SK-N-SH treated with all-trans-retinoic acid at 6 μM for 48 hours (cell line): Measurements from ENCODE around the gene KCNH2.

ENCODE experiments used
- ATAC-seq: fragments of 200-7000 bp; cut with Tn5 transposase; 3 replicates; pipeline ENCODE4 v1.9.1; 2020; ENCODE audit warnings: mild to moderate bottlenecking, moderate library complexity
- ARNTL ChIP-seq: fragments of 450-650 bp; formaldehyde crosslinking; IDR thresholded peaks from 2 replicates; pipeline ENCODE4 v1.5.0; 2020; ENCODE audit warnings: low read depth, mild to moderate bottlenecking, moderate library complexity, borderline replicate concordance
- BACH2 ChIP-seq: fragments of 250-450 bp; sonication (Bioruptor Pico); IDR thresholded peaks from 2 replicates; pipeline ENCODE4 v1.9.0; 2021; ENCODE audit warnings: mild to moderate bottlenecking, borderline replicate concordance
- CREB5 ChIP-seq: fragments of 250-450 bp; sonication (Bioruptor Pico); IDR thresholded peaks from 2 replicates; pipeline ENCODE4 v1.5.1; 2020; ENCODE audit warnings: low read depth, mild to moderate bottlenecking, moderate library complexity
- CSDC2 ChIP-seq: fragments of 250-450 bp; sonication (Bioruptor Pico); IDR thresholded peaks from 2 replicates; pipeline ENCODE4 v1.5.0; 2020; ENCODE audit warnings: mild to moderate bottlenecking, moderate library complexity
- CSRNP3 ChIP-seq: fragments of 250-450 bp; sonication (Bioruptor Pico); IDR thresholded peaks from 2 replicates; pipeline ENCODE4 v1.5.1; 2021; ENCODE audit warnings: mild to moderate bottlenecking, moderate library complexity
- ESRRG ChIP-seq: fragments of 250-450 bp; sonication (Bioruptor Pico); IDR thresholded peaks from 2 replicates; pipeline ENCODE4 v1.6.1; 2021; ENCODE audit warnings: mild to moderate bottlenecking
- GLIS3 ChIP-seq: fragments of 250-450 bp; sonication (Bioruptor Pico); IDR thresholded peaks from 2 replicates; pipeline ENCODE4 v1.5.0; 2020; ENCODE audit warnings: mild to moderate bottlenecking, moderate library complexity
- ISL1 ChIP-seq: fragments of 250-450 bp; sonication (Bioruptor Pico); IDR thresholded peaks from 2 replicates; pipeline ENCODE4 v2.1.2; 2022; ENCODE audit warnings: mild to moderate bottlenecking, moderate library complexity
- OSR1 ChIP-seq: fragments of 250-450 bp; sonication (Bioruptor Pico); IDR thresholded peaks from 2 replicates; pipeline ENCODE4 v1.8.0; 2022; ENCODE audit warnings: moderate library complexity, mild to moderate bottlenecking, inconsistent platforms
- PATZ1 ChIP-seq: fragments of 250-450 bp; sonication (Bioruptor Pico); IDR thresholded peaks from 2 replicates; pipeline ENCODE4 v1.8.0; 2020; ENCODE audit warnings: mild to moderate bottlenecking, moderate library complexity, borderline replicate concordance
- POU6F1 ChIP-seq: fragments of 250-450 bp; sonication (Bioruptor Pico); IDR thresholded peaks from 2 replicates; pipeline ENCODE4 v1.8.0; 2021; ENCODE audit warnings: low read depth, mild to moderate bottlenecking, moderate library complexity, borderline replicate concordance
- PPARA ChIP-seq: fragments of 250-450 bp; sonication (Bioruptor Pico); IDR thresholded peaks from 2 replicates; pipeline ENCODE4 v1.5.0; 2020; ENCODE audit warnings: mild to moderate bottlenecking, borderline replicate concordance
- RARB ChIP-seq: fragments of 250-450 bp; sonication (Bioruptor Pico); IDR thresholded peaks from 2 replicates; pipeline ENCODE4 v1.8.0; 2021; ENCODE audit warnings: mild to moderate bottlenecking, moderate library complexity
- SNAI2 ChIP-seq: fragments of 250-450 bp; sonication (Bioruptor Pico); IDR thresholded peaks from 2 replicates; pipeline ENCODE4 v1.5.0; 2020; ENCODE audit warnings: mild to moderate bottlenecking, moderate library complexity
- TCF4 ChIP-seq: fragments of 250-450 bp; sonication (Bioruptor Pico); IDR thresholded peaks from 2 replicates; pipeline ENCODE4 v1.8.0; 2021; ENCODE audit warnings: mild to moderate bottlenecking, moderate library complexity, borderline replicate concordance
- TOX ChIP-seq: fragments of 250-450 bp; sonication (Bioruptor Pico); IDR thresholded peaks from 2 replicates; pipeline ENCODE4 v1.8.0; 2021; ENCODE audit warnings: mild to moderate bottlenecking, moderate library complexity, borderline replicate concordance
- TSHZ2 ChIP-seq: fragments of 250-450 bp; sonication (Bioruptor Pico); IDR thresholded peaks from 2 replicates; pipeline ENCODE4 v1.5.0; 2020; ENCODE audit warnings: mild to moderate bottlenecking, moderate library complexity
- ZC3H10 ChIP-seq: fragments of 250-450 bp; sonication (Bioruptor Pico); IDR thresholded peaks from 2 replicates; pipeline ENCODE4 v1.5.1; 2021; ENCODE audit warnings: mild to moderate bottlenecking, moderate library complexity
- ZFP3 ChIP-seq: fragments of 250-450 bp; sonication (Bioruptor Pico); IDR thresholded peaks from 2 replicates; pipeline ENCODE4 v1.5.0; 2020; ENCODE audit warnings: mild to moderate bottlenecking, moderate library complexity
- ZFP30 ChIP-seq: fragments of 450-650 bp; formaldehyde crosslinking; IDR thresholded peaks from 2 replicates; pipeline ENCODE4 v1.5.0; 2022; ENCODE audit warnings: mild to moderate bottlenecking, moderate library complexity
- ZNF565 ChIP-seq: fragments of 450-650 bp; formaldehyde crosslinking; conservative IDR thresholded peaks from 2 replicates; pipeline ENCODE4 v1.5.0; 2020; ENCODE audit warnings: low read depth, mild to moderate bottlenecking, moderate library complexity
- ZNF70 ChIP-seq: fragments of 450-650 bp; formaldehyde crosslinking; IDR thresholded peaks from 2 replicates; pipeline ENCODE4 v1.5.0; 2020; ENCODE audit warnings: mild to moderate bottlenecking, moderate library complexity
- ZNF8 ChIP-seq: fragments of 450-650 bp; formaldehyde crosslinking; IDR thresholded peaks from 2 replicates; pipeline ENCODE4 v1.5.0; 2020; ENCODE audit warnings: mild to moderate bottlenecking, moderate library complexity

KCNH2 gene

GRCh38 chr7:150917969-150918368 is 60.2 kb downstream of the KCNH2 start:
- ATAC-seq = no peak
- no peak for TF ChIP-seq ISL1 (CRISPR knock-in tag)

- TF ChIP-seq TCF4 (CRISPR knock-in tag) (no peak), ZFP3 (CRISPR knock-in tag) (no peak), BACH2 (CRISPR knock-in tag) (no peak), PATZ1 (CRISPR knock-in tag) (no peak), ZFP30 (no peak), TSHZ2 (CRISPR knock-in tag) (no peak), ZNF565 (no peak), SNAI2 (CRISPR knock-in tag) (no peak), ARNTL (CRISPR knock-in tag) (no peak), OSR1 (CRISPR knock-in tag) (no peak), CREB5 (CRISPR knock-in tag) (no peak), CSRNP3 (CRISPR knock-in tag) (no peak), ZNF8 (CRISPR knock-in tag) (no peak), PPARA (CRISPR knock-in tag) (no peak), ESRRG (CRISPR knock-in tag) (no peak), ZNF70 (CRISPR knock-in tag) (no peak), CSDC2 (CRISPR knock-in tag) (no peak), RARB (CRISPR knock-in tag) (no peak), GLIS3 (CRISPR knock-in tag) (no peak)
- no peak for ATAC-seq
These were observed 61.5 kb downstream of the KCNH2 start for GRCh38 chr7:150916670-150917069.

- no peak for ATAC-seq
- TF ChIP-seq CSRNP3 (CRISPR knock-in tag) (no peak), ESRRG (CRISPR knock-in tag) (no peak), ZNF8 (CRISPR knock-in tag) (no peak), ARNTL (CRISPR knock-in tag) (no peak), BACH2 (CRISPR knock-in tag) (no peak), ZFP30 (no peak), ZFP3 (CRISPR knock-in tag) (no peak), ZC3H10 (CRISPR knock-in tag) (no peak), TOX (CRISPR knock-in tag) (no peak), OSR1 (CRISPR knock-in tag) (no peak), ZNF565 (no peak), SNAI2 (CRISPR knock-in tag) (no peak), CSDC2 (CRISPR knock-in tag) (no peak), RARB (CRISPR knock-in tag) (no peak), POU6F1 (no peak)
- TF ChIP-seq, all 23 proteins: peak for 0
These were observed 63.2 kb downstream of the KCNH2 start for GRCh38 chr7:150914966-150915365.
